Natural killer cell (primary cell): ENCODE measurements around the gene IL1RAPL2. TPM values are rescaled to one million over a fixed set of nuclear protein-coding genes. Genes with fewer than 3 reads are reported as not detected.

ENCODE experiments used
- ATAC-seq, 3 donors: fragments of 150-1000 bp in 2 of 3; fragments of 200-7000 bp in 1 of 3; cut with Tn5 transposase; 1 replicate in 1 of 3; 2 replicates in 2 of 3; pipeline ENCODE4 v1.10.0; 2021; ENCODE audit warnings: mild to moderate bottlenecking in 2 of 3, moderate library complexity in 2 of 3
- DNase-seq, 2 donors: peaks; one replicate each; pipeline versions ENCODE4 v3.0.0 to v3.0.0-alpha.2; 2013 to 2021; ENCODE audit warnings: mixed read lengths in 1 of 2
- H3K27ac ChIP-seq: one replicate; pipeline ENCODE4 v1.5.1; 2013; ENCODE audit warnings: mild to moderate bottlenecking, low read length
- H3K27me3 ChIP-seq: one replicate; pipeline ENCODE4 v1.6.1; 2013; ENCODE audit warnings: low read length; ENCODE audit not compliant: control insufficient read depth, insufficient read depth
- H3K36me3 ChIP-seq: one replicate; pipeline ENCODE4 v1.6.1; 2013; ENCODE audit warnings: low read length; ENCODE audit not compliant: control insufficient read depth, insufficient read depth
- H3K4me1 ChIP-seq: one replicate; pipeline ENCODE4 v1.6.1; 2013; ENCODE audit warnings: low read length; ENCODE audit not compliant: control insufficient read depth, insufficient read depth
- H3K4me3 ChIP-seq: one replicate; pipeline ENCODE4 v1.5.1; 2013; ENCODE audit warnings: low read length
- H3K9me3 ChIP-seq: one replicate; pipeline ENCODE4 v1.6.1; 2013; ENCODE audit warnings: low read length; ENCODE audit not compliant: control insufficient read depth, insufficient read depth
- H3K27ac Mint-ChIP-seq, 2 donors: one replicate each; pipeline ENCODE4 v1.8.0; 2022; ENCODE audit warnings: mild to moderate bottlenecking in 2 of 2, mixed read lengths in 2 of 2, moderate library complexity in 1 of 2
- H3K27me3 Mint-ChIP-seq, 2 donors: one replicate each; pipeline ENCODE4 v1.8.0; 2022; ENCODE audit warnings: low read depth in 2 of 2, mixed read lengths in 2 of 2
- H3K36me3 Mint-ChIP-seq: one replicate; pipeline ENCODE4 v1.8.0; 2022; ENCODE audit warnings: mixed read lengths
- H3K4me1 Mint-ChIP-seq, 2 donors: one replicate each; pipeline ENCODE4 v1.8.0; 2022; ENCODE audit warnings: mixed read lengths in 2 of 2
- H3K4me3 Mint-ChIP-seq: one replicate; pipeline ENCODE4 v1.8.0; 2022; ENCODE audit warnings: mild to moderate bottlenecking, moderate library complexity, mixed read lengths
- H3K9me3 Mint-ChIP-seq, 2 donors: one replicate each; pipeline ENCODE4 v1.8.0; 2022; ENCODE audit warnings: mixed read lengths in 2 of 2
- WGBS: methylation state at CpG from one replicate; pipeline ENCODE4 v1.1.7; 2013; ENCODE audit warnings: missing lambda C conversion rate; ENCODE audit not compliant: insufficient coverage; 5-methylcytosine and 5-hydroxymethylcytosine counted together
- intact Hi-C: fragments of 100-400 bp; cut with micrococcal nuclease; formaldehyde crosslinking; loops from one replicate; pipeline ENCODE4 v1.14.2; 2022
- total RNA-seq, 4 donors: library from RNA; stranded (reverse); fragments of 120-200 nt in 1 of 4; gene quantifications; one replicate each; pipeline versions ENCODE4 v1.2.3 to v1.2.4, GENCODE V29; 2013 to 2022
- TF ChIP-seq, protein P1 (sequence below): fragments of 200-600 bp; IDR thresholded peaks from one replicate; pipeline ENCODE4 v1.8.0; 2022; ENCODE audit warnings: antibody characterized with exemption

IL1RAPL2 gene
- total RNA-seq, 3 donors from 2014 or later (not counting 1 experiment from before 2014, with no cell fraction given): not detected

DNA sequence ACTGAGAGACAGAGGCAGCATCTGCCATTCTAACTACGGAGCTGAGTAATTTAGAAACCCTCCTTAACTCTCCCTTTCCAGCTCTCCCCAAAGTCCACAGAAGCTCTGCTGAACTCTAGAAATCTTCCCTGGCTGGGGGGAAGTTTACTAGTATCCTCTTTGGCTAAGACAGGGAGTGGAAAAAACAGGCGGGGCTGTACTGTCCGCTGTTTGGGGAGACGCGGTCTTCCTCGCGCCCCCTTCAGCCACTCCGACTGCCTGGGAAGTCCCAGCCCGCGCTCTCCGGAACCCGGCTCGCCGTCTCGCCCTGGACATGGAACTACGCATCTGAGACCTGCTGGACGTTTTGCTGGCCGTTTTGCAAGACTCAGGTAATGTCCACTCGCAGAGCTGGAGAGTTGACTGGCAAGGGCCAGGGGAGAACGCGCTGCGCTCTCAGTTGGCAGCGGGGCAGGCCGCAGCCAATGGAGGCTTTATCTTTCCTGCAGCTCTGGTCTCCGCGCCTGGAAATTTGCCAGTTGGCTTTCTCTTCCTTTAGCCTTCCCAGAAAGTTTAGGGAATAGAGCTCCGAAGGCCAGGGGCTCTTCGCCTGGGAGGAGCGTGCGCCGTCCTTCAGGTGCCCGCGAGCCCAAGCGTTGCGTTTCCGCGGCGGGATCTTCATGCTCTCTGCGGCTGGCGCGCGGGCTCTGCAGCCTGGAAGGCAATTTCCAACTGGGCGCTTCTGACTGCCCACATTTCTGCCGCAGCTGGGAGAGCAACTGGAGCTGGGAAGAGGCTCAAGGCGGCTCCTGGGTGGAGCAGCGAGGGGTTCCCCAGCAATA is 892 bp downstream of the IL1RAPL2 start:
- Mint-ChIP-seq H3K9me3 (peaks cover 3% of the 10 kb centered on the region in 2 donors), H3K4me3 (no peak overlapping the region), H3K27me3 (peaks cover 14 to 17% of the 10 kb centered on the region in 2 donors), H3K36me3 (no peaks in the 10 kb centered on the region), H3K27ac (no peak overlapping the region), H3K4me1 (no peaks in the 10 kb centered on the region)
- Histone ChIP-seq H3K4me1 (no peaks in the 10 kb centered on the region), H3K4me3 (no peak overlapping the region), H3K27me3 (no peaks in the 10 kb centered on the region), H3K27ac (no peak overlapping the region), H3K9me3 (no peaks in the 10 kb centered on the region), H3K36me3 (no peaks in the 10 kb centered on the region)
- 6% methylated on average over 45 of the region's 46 CpGs for WGBS
- TF ChIP-seq, protein P1, sequence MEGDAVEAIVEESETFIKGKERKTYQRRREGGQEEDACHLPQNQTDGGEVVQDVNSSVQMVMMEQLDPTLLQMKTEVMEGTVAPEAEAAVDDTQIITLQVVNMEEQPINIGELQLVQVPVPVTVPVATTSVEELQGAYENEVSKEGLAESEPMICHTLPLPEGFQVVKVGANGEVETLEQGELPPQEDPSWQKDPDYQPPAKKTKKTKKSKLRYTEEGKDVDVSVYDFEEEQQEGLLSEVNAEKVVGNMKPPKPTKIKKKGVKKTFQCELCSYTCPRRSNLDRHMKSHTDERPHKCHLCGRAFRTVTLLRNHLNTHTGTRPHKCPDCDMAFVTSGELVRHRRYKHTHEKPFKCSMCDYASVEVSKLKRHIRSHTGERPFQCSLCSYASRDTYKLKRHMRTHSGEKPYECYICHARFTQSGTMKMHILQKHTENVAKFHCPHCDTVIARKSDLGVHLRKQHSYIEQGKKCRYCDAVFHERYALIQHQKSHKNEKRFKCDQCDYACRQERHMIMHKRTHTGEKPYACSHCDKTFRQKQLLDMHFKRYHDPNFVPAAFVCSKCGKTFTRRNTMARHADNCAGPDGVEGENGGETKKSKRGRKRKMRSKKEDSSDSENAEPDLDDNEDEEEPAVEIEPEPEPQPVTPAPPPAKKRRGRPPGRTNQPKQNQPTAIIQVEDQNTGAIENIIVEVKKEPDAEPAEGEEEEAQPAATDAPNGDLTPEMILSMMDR: no peak
- no peak for ATAC-seq
- intact Hi-C loops: no loop called here
- no peak for DNase-seq

DNA sequence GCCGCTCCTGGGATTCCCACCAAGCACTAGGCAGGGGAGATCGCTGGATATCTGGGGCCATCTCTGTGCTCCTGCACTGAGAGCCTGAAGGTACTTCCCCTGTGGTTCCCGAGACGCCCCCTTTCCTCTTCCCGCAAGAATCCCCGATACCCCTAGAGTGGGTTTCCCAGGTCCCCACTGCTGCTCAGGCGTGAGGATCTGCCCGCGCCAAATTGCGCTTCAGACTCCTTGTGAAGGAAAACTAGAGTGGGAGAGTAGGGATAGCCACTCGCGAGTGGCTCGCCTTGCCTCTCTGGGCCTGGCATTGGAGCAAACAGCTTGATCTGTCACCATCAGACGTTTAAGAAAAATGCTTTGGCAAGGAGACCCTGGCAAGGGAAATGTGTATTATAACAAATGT is 1.5 kb downstream of the IL1RAPL2 start:
- Histone ChIP-seq H3K27me3 (no peaks in the 10 kb centered on the region), H3K4me3 (no peak overlapping the region), H3K4me1 (no peaks in the 10 kb centered on the region), H3K9me3 (no peaks in the 10 kb centered on the region), H3K36me3 (no peaks in the 10 kb centered on the region), H3K27ac (no peak overlapping the region)
- no peak overlapping the region for H3K27ac Mint-ChIP-seq
- no peak overlapping the region for H3K4me3 Mint-ChIP-seq
- intact Hi-C loops: no loop called here
- H3K4me1 Mint-ChIP-seq: no peaks in the 10 kb centered on the region
- no peak for ATAC-seq
- DNase-seq: no peak
- WGBS: 6% methylated on average over 14 of the region's 14 CpGs
- H3K36me3 Mint-ChIP-seq: no peaks in the 10 kb centered on the region
- H3K27me3 Mint-ChIP-seq: peaks cover 14 to 17% of the 10 kb centered on the region in 2 donors
- TF ChIP-seq, protein P1: no peak
- peaks cover 3% of the 10 kb centered on the region in 2 donors for H3K9me3 Mint-ChIP-seq

DNA sequence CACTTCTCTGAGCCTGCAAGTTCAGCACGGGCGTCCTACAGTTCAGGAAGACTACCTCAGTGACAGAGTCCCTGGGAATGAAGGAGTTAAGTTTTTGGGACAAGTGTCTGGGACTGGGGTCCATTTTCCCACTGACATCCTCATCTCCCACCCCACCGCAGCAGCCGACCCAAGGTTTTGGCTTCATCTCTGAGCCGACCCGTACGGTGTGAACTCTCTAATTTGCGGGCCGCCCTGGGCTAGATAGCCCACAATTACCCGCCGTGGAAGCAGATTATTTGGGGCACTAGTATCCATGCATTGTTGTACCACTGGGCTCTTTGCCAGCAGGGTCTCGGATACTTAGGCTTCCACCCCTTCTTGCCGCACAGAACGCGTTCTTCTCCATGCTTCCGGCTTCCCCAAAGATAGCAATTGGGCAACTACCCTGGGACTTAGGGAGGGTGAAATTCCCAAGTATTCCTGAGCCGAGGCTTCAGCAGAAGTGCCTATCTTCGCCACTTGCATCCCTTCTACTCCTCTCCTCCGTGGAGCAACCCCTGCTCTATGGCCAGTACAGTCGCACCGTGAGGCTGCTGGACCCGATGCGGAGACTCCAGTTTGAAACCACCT is 2.4 kb downstream of the IL1RAPL2 start:
- H3K9me3 ChIP-seq: no peaks in the 10 kb centered on the region
- H3K4me1 Mint-ChIP-seq: no peaks in the 10 kb centered on the region
- no peak overlapping the region for H3K4me3 Mint-ChIP-seq
- H3K27me3 Mint-ChIP-seq: peaks cover 14 to 17% of the 10 kb centered on the region in 2 donors
- H3K36me3 Mint-ChIP-seq: no peaks in the 10 kb centered on the region
- H3K27ac Mint-ChIP-seq: no peak overlapping the region
- no peak for DNase-seq
- no peak overlapping the region for H3K4me3 ChIP-seq
- no peaks in the 10 kb centered on the region for H3K4me1 ChIP-seq
- no peak for ATAC-seq
- H3K27ac ChIP-seq: no peak overlapping the region
- no peaks in the 10 kb centered on the region for H3K27me3 ChIP-seq
- TF ChIP-seq, protein P1: no peak
- intact Hi-C loops: no loop called here
- no peaks in the 10 kb centered on the region for H3K36me3 ChIP-seq
- H3K9me3 Mint-ChIP-seq: peaks cover 3% of the 10 kb centered on the region in 2 donors
- 11% methylated on average over 21 of the region's 23 CpGs for WGBS
